MM.1S (cell line): Measurements from ENCODE around the gene VWC2.

ENCODE experiments used
- DNase-seq: peaks from one replicate; pipeline ENCODE4 v3.0.0-alpha.2; 2015
- H2AFZ ChIP-seq: fragments of 300-600 bp; sonication (generic); 2 replicates; pipeline ENCODE4 v1.6.0; 2016; ENCODE audit warnings: antibody characterized with exemption, low read length
- H3F3A ChIP-seq: fragments of 300-600 bp; sonication (generic); 2 replicates; pipeline ENCODE4 v1.6.1; 2016; ENCODE audit warnings: mild to moderate bottlenecking, antibody characterized with exemption, low read length, moderate library complexity, mixed read lengths; ENCODE audit not compliant: insufficient read depth
- H3K27ac ChIP-seq: fragments of 300-600 bp; sonication (generic); 2 replicates; pipeline ENCODE4 v1.5.1; 2016; ENCODE audit warnings: mild to moderate bottlenecking, low read length
- H3K27me3 ChIP-seq: fragments of 300-600 bp; sonication (generic); replicated peaks from 2 replicates; pipeline ENCODE4 v1.6.0; 2016; ENCODE audit warnings: low read length; ENCODE audit not compliant: insufficient read depth
- H3K36me3 ChIP-seq: fragments of 300-600 bp; sonication (generic); replicated peaks from 2 replicates; pipeline ENCODE4 v1.6.1; 2016; ENCODE audit warnings: mild to moderate bottlenecking, low read length, mixed read lengths; ENCODE audit not compliant: insufficient read depth
- H3K4me1 ChIP-seq: fragments of 300-600 bp; sonication (generic); 2 replicates; pipeline ENCODE4 v1.6.1; 2016; ENCODE audit warnings: low read length, mixed read lengths
- H3K4me2 ChIP-seq: fragments of 300-600 bp; sonication (generic); 2 replicates; pipeline ENCODE4 v1.6.0; 2016; ENCODE audit warnings: low read depth, low read length
- H3K4me3 ChIP-seq: fragments of 300-600 bp; sonication (generic); 2 replicates; pipeline ENCODE4 v1.5.1; 2016; ENCODE audit warnings: low read length, mixed read lengths
- H3K79me2 ChIP-seq: fragments of 300-600 bp; sonication (generic); 2 replicates; pipeline ENCODE4 v1.6.1; 2016; ENCODE audit warnings: mixed run types, low read length, mixed read lengths
- H3K9ac ChIP-seq: fragments of 300-600 bp; sonication (generic); 2 replicates; pipeline ENCODE4 v1.6.1; 2016; ENCODE audit warnings: low read length, mixed read lengths
- H3K9me2 ChIP-seq: fragments of 300-600 bp; sonication (generic); replicated peaks from 2 replicates; pipeline ENCODE4 v1.6.1; 2016; ENCODE audit warnings: mild to moderate bottlenecking, low read length, mixed read lengths; ENCODE audit not compliant: insufficient read depth
- H3K9me3 ChIP-seq: fragments of 300-600 bp; sonication (generic); replicated peaks from 2 replicates; pipeline ENCODE4 v1.6.1; 2016; ENCODE audit warnings: mild to moderate bottlenecking, low read length, mixed read lengths; ENCODE audit not compliant: insufficient read depth
- H4K20me1 ChIP-seq: fragments of 300-600 bp; sonication (generic); 2 replicates; pipeline ENCODE4 v1.6.1; 2016; ENCODE audit warnings: mild to moderate bottlenecking, low read length, moderate library complexity, mixed read lengths; ENCODE audit not compliant: insufficient read depth
- CTCF ChIP-seq: fragments of 300-600 bp; sonication (generic); IDR thresholded peaks from 2 replicates; pipeline ENCODE4 v1.5.1; 2016; ENCODE audit warnings: antibody characterized with exemption, low read length, mixed read lengths
- EZH2 ChIP-seq: fragments of 300-600 bp; sonication (generic); optimal IDR thresholded peaks from 2 replicates; pipeline ENCODE3; 2017; ENCODE audit warnings: low read depth, mild to moderate bottlenecking, antibody characterized with exemption, low read length, mixed read lengths
- EZH2phosphoT487 ChIP-seq: fragments of 300-600 bp; sonication (generic); IDR thresholded peaks from 2 replicates; pipeline ENCODE4 v1.6.1; 2018; ENCODE audit warnings: antibody characterized with exemption, low read length

VWC2 gene

GRCh38 chr7:49823566-49823965 is 50.1 kb downstream of the VWC2 start:
- Histone ChIP-seq H3K4me2 (no peak overlapping the region), H3K4me1 (no peaks in the 10 kb centered on the region), H3K79me2 (no peaks in the 10 kb centered on the region), H3K9me2 (no peaks in the 10 kb centered on the region), H3F3A (no peaks in the 10 kb centered on the region), H3K9ac (no peak overlapping the region), H3K36me3 (no peaks in the 10 kb centered on the region), H3K4me3 (no peak overlapping the region), H4K20me1 (no peaks in the 10 kb centered on the region), H3K27me3 (no peaks in the 10 kb centered on the region), H2AFZ (no peak overlapping the region), H3K9me3 (no peaks in the 10 kb centered on the region), H3K27ac (no peak overlapping the region)
- no peak for DNase-seq
- no peak for TF ChIP-seq EZH2phosphoT487
- TF ChIP-seq CTCF: no peak
- no peak for TF ChIP-seq EZH2

- Histone ChIP-seq H3K4me1 (no peaks in the 10 kb centered on the region), H3K9me2 (no peaks in the 10 kb centered on the region), H3K4me3 (no peak overlapping the region), H3K9me3 (no peaks in the 10 kb centered on the region), H3K36me3 (no peaks in the 10 kb centered on the region), H2AFZ (no peak overlapping the region), H4K20me1 (no peaks in the 10 kb centered on the region), H3K79me2 (no peaks in the 10 kb centered on the region), H3K9ac (no peak overlapping the region), H3K27ac (no peak overlapping the region), H3K27me3 (no peaks in the 10 kb centered on the region), H3K4me2 (no peak overlapping the region), H3F3A (no peaks in the 10 kb centered on the region)
- no peak for DNase-seq
- no peak for TF ChIP-seq EZH2
- no peak for TF ChIP-seq EZH2phosphoT487
- no peak for TF ChIP-seq CTCF
Observed at GRCh38 chr7:49839863-49840645, 66.6 kb downstream of the VWC2 start.

- no peaks in the 10 kb centered on the region for H3F3A ChIP-seq
- H2AFZ ChIP-seq: no peak overlapping the region
- no peaks in the 10 kb centered on the region for H3K9me3 ChIP-seq
- H3K4me3 ChIP-seq: no peak overlapping the region
- TF ChIP-seq EZH2 (no peak), EZH2phosphoT487 (no peak), CTCF (no peak)
- no peak overlapping the region for H3K4me2 ChIP-seq
- H3K27ac ChIP-seq: no peak overlapping the region
- H3K9ac ChIP-seq: no peak overlapping the region
- H3K79me2 ChIP-seq: no peaks in the 10 kb centered on the region
- DNase-seq: no peak
- no peaks in the 10 kb centered on the region for H3K27me3 ChIP-seq
- H3K4me1 ChIP-seq: no peaks in the 10 kb centered on the region
- no peaks in the 10 kb centered on the region for H3K36me3 ChIP-seq
- H4K20me1 ChIP-seq: no peaks in the 10 kb centered on the region
- H3K9me2 ChIP-seq: no peaks in the 10 kb centered on the region
Observed at GRCh38 chr7:49840751-49841405, 67.4 kb downstream of the VWC2 start.
